Measurements from ENCODE around the gene PITPNC1.
A peak's percentile ranks its signal among the peaks of the same experiment; 100 is the strongest.
"Not testable (repeated sequence)": the region's sequence is repeated elsewhere in the genome, so short reads cannot be mapped to it uniquely, and the experiment has no call there.

Gene PITPNC1

GRCh38 chr17:67624886-67625656, 248.0 kb downstream of the PITPNC1 start:
- no peak for TF ChIP-seq CTCF (IDR thresholded peaks at IDR 0.05; ENCODE audit: low read length, missing control alignments)
- DNase-seq (ENCODE audit: low read depth), result no peak
- no peak overlapping the region for H3K4me3 ChIP-seq (replicated peaks; ENCODE audit: low read depth, low read length)

GRCh38 chr17:67625971-67626370, 248.9 kb downstream of the PITPNC1 start:
- TF ChIP-seq CTCF (IDR thresholded peaks at IDR 0.05; ENCODE audit: low read length, missing control alignments), result no peak
- no peak overlapping the region for H3K4me3 ChIP-seq (replicated peaks; ENCODE audit: low read depth, low read length)
- DNase-seq (ENCODE audit: low read depth), result no peak

GRCh38 chr17:67628580-67629013, 251.5 kb downstream of the PITPNC1 start:
- H3K4me3 ChIP-seq (replicated peaks; ENCODE audit: low read depth, low read length), result no peak overlapping the region
- TF ChIP-seq CTCF (IDR thresholded peaks at IDR 0.05; ENCODE audit: low read length, missing control alignments), result peak; percentile 37
- peak; percentile 43 for DNase-seq (ENCODE audit: low read depth)

- peak; percentile 66 for TF ChIP-seq CTCF (IDR thresholded peaks at IDR 0.05; ENCODE audit: low read length, missing control alignments)
- peak; percentile 84 for DNase-seq (ENCODE audit: low read depth)
Observed at GRCh38 chr17:67629971-67630320, 252.9 kb downstream of the PITPNC1 start.

GRCh38 chr17:67630836-67631235, 253.8 kb downstream of the PITPNC1 start:
- not testable (repeated sequence) for DNase-seq (ENCODE audit: low read depth); H3K4me3 ChIP-seq (replicated peaks; ENCODE audit: low read depth, low read length)

More at GRCh38 chr17:67629971-67630320, 252.9 kb downstream of the PITPNC1 start:
- no peak overlapping the region for H3K4me3 ChIP-seq (replicated peaks; ENCODE audit: low read depth, low read length)

GRCh38 chr17:67632141-67632540, 255.1 kb downstream of the PITPNC1 start:
- no peak overlapping the region for H3K4me3 ChIP-seq (replicated peaks; ENCODE audit: low read depth, low read length)
- DNase-seq (ENCODE audit: low read depth), result no peak
- no peak for TF ChIP-seq CTCF (IDR thresholded peaks at IDR 0.05; ENCODE audit: low read length, missing control alignments)

GRCh38 chr17:67633751-67634211, 256.7 kb downstream of the PITPNC1 start:
- DNase-seq (ENCODE audit: low read depth), result peak; percentile 58
- no peak overlapping the region for H3K4me3 ChIP-seq (replicated peaks; ENCODE audit: low read depth, low read length)
- TF ChIP-seq CTCF (IDR thresholded peaks at IDR 0.05; ENCODE audit: low read length, missing control alignments), result no peak
